ENCODE measurements around the gene EFNA4. TPM values are rescaled to one million over a fixed set of nuclear protein-coding genes. Genes with fewer than 3 reads are reported as not detected.

EFNA4 gene
- total and polyA plus RNA-seq, 9 of the 15 experiments (the other 6 are each of a cell fraction or from before 2014, with no cell fraction given), result 0.68 to 7.4 (median 6.1) TPM

DNA sequence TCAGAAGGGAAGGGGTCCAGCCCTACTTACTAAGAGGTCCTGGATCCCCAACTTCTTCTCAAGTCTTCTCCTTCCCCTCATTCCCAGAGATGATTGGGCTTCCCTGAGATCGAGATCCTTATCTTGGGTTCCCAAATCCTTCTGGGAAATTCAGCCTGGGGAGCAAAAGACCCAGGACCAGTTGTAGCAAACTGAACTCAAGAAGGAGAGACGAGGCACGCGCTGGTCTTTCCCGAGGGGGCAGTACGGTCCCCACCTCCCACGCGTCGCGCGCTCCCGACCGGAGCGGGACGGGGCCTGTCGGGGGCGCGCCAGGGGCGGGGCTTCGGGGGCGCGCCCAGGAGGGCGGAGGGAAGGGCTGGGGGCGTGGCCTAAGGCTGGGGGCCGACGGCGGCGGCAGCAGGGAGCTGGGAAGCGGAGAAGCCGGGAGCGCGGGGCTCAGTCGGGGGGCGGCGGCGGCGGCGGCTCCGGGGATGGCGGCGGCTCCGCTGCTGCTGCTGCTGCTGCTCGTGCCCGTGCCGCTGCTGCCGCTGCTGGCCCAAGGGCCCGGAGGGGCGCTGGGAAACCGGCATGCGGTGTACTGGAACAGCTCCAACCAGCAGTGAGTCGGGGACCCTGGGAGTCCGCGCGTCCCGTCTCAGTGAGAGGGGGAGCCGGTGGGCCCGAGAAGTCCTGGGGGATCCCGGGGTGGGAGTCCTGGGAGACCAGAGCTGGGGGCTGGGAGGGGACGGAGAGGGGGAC lies 15.1 kb downstream of the EFNA4 start, which contains the start of gene EFNA3 (continued):
- TF ChIP-seq, protein P1, sequence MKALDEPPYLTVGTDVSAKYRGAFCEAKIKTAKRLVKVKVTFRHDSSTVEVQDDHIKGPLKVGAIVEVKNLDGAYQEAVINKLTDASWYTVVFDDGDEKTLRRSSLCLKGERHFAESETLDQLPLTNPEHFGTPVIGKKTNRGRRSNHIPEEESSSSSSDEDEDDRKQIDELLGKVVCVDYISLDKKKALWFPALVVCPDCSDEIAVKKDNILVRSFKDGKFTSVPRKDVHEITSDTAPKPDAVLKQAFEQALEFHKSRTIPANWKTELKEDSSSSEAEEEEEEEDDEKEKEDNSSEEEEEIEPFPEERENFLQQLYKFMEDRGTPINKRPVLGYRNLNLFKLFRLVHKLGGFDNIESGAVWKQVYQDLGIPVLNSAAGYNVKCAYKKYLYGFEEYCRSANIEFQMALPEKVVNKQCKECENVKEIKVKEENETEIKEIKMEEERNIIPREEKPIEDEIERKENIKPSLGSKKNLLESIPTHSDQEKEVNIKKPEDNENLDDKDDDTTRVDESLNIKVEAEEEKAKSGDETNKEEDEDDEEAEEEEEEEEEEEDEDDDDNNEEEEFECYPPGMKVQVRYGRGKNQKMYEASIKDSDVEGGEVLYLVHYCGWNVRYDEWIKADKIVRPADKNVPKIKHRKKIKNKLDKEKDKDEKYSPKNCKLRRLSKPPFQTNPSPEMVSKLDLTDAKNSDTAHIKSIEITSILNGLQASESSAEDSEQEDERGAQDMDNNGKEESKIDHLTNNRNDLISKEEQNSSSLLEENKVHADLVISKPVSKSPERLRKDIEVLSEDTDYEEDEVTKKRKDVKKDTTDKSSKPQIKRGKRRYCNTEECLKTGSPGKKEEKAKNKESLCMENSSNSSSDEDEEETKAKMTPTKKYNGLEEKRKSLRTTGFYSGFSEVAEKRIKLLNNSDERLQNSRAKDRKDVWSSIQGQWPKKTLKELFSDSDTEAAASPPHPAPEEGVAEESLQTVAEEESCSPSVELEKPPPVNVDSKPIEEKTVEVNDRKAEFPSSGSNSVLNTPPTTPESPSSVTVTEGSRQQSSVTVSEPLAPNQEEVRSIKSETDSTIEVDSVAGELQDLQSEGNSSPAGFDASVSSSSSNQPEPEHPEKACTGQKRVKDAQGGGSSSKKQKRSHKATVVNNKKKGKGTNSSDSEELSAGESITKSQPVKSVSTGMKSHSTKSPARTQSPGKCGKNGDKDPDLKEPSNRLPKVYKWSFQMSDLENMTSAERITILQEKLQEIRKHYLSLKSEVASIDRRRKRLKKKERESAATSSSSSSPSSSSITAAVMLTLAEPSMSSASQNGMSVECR (CRISPR knock-in tag; IDR thresholded peaks at IDR 0.05), result 0 out of 2 replicates have a peak, but pooled peaks have one; percentile 29
- TF ChIP-seq L3MBTL2 (IDR thresholded peaks at IDR 0.05), result peak; percentile 46
- TF ChIP-seq DPF2 (IDR thresholded peaks at IDR 0.05), result peak; percentile 26; the same call in 1 of the 2 replicates
- peak; percentile 36; the same call in 1 of the 2 replicates for TF ChIP-seq PHF8 (IDR thresholded peaks at IDR 0.05; ENCODE audit: borderline replicate concordance, low read length)
- no peak for TF ChIP-seq SPI1 (IDR thresholded peaks at IDR 0.05; ENCODE audit: borderline replicate concordance, low read depth, low read length)
- TF ChIP-seq, protein P2, sequence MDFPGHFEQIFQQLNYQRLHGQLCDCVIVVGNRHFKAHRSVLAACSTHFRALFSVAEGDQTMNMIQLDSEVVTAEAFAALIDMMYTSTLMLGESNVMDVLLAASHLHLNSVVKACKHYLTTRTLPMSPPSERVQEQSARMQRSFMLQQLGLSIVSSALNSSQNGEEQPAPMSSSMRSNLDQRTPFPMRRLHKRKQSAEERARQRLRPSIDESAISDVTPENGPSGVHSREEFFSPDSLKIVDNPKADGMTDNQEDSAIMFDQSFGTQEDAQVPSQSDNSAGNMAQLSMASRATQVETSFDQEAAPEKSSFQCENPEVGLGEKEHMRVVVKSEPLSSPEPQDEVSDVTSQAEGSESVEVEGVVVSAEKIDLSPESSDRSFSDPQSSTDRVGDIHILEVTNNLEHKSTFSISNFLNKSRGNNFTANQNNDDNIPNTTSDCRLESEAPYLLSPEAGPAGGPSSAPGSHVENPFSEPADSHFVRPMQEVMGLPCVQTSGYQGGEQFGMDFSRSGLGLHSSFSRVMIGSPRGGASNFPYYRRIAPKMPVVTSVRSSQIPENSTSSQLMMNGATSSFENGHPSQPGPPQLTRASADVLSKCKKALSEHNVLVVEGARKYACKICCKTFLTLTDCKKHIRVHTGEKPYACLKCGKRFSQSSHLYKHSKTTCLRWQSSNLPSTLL (IDR thresholded peaks at IDR 0.05), result no peak
- TF ChIP-seq CTBP1 (IDR thresholded peaks at IDR 0.05; ENCODE audit: borderline replicate concordance), result peak; percentile 74
- TF ChIP-seq SIN3A (IDR thresholded peaks at IDR 0.05; ENCODE audit: borderline replicate concordance in 2 of 2, control insufficient read depth in 1 of 2, low read depth in 2 of 2, low read length in 2 of 2), result 0 out of 4 replicates have a peak, but pooled peaks of 1 of the 2 experiments have one; percentile 38
- peak; percentile 24 for TF ChIP-seq TAF1 (IDR thresholded peaks at IDR 0.05; ENCODE audit: control insufficient read depth, extremely low read depth, insufficient read depth, low read length, severe bottlenecking)
- TF ChIP-seq BACH1 (tag; IDR thresholded peaks at IDR 0.05), result no peak
- TF ChIP-seq, protein P3, sequence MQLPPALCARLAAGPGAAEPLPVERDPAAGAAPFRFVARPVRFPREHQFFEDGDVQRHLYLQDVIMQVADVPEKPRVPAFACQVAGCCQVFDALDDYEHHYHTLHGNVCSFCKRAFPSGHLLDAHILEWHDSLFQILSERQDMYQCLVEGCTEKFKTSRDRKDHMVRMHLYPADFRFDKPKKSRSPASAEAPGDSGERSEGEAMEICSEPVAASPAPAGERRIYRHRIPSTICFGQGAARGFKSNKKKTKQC (CRISPR knock-in tag; IDR thresholded peaks at IDR 0.05), result 0 out of 2 replicates have a peak, but pooled peaks have one; percentile 39
- TF ChIP-seq, protein P4, sequence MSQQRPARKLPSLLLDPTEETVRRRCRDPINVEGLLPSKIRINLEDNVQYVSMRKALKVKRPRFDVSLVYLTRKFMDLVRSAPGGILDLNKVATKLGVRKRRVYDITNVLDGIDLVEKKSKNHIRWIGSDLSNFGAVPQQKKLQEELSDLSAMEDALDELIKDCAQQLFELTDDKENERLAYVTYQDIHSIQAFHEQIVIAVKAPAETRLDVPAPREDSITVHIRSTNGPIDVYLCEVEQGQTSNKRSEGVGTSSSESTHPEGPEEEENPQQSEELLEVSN (IDR thresholded peaks at IDR 0.05; ENCODE audit: borderline replicate concordance in 1 of 2, extremely low read depth in 1 of 2, insufficient read depth in 1 of 2, insufficient read length in 1 of 2, low read depth in 1 of 2, low read length in 1 of 2, poor library complexity in 1 of 2, severe bottlenecking in 1 of 2), result peak in 1 of 2 experiments; percentile 53
- TF ChIP-seq HMG20A (CRISPR knock-in tag; conservative IDR thresholded peaks at IDR 0.05), result no peak
- peak; percentile 53 for TF ChIP-seq POLR2G (IDR thresholded peaks at IDR 0.05; ENCODE audit: low read depth, low read length)
- TF ChIP-seq GATA2 (CRISPR knock-in tag; IDR thresholded peaks at IDR 0.05), result 0 out of 2 replicates have a peak, but pooled peaks have one; percentile 59

Data from K562 (cell line).